RWPE1 (cell line): ENCODE measurements around the gene MEGF6.
A peak's percentile ranks its signal among the peaks of the same experiment; 100 is the strongest.

ENCODE experiments used
- CTCF ChIA-PET: fragments of 350-600 bp; sonication (Branson Sonifier 250); formaldehyde crosslinking; extraction: SDS; loops from one replicate; lab custom pipeline; 2021; lab: Yijun Ruan, JAX
- POLR2A ChIA-PET: fragments of 400-600 bp; formaldehyde crosslinking; extraction: SDS; loops from one replicate; lab custom pipeline; 2020; ENCODE audit warnings: antibody characterized with exemption; ENCODE audit not compliant: low non-redundant PET; lab: Yijun Ruan, JAX
- DNase-seq: peaks from one replicate; pipeline ENCODE4 v3.0.0; 2012; ENCODE audit warnings: low spot score
- H3K27ac ChIP-seq: fragments of 450-650 bp; 2 replicates; pipeline ENCODE4 v1.5.1; 2017
- CTCF ChIP-seq: fragments of 450-650 bp; conservative IDR thresholded peaks from 2 replicates; pipeline ENCODE4 v1.5.1; 2017; ENCODE audit warnings: low read depth, mild to moderate bottlenecking

The MEGF6 gene

DNA sequence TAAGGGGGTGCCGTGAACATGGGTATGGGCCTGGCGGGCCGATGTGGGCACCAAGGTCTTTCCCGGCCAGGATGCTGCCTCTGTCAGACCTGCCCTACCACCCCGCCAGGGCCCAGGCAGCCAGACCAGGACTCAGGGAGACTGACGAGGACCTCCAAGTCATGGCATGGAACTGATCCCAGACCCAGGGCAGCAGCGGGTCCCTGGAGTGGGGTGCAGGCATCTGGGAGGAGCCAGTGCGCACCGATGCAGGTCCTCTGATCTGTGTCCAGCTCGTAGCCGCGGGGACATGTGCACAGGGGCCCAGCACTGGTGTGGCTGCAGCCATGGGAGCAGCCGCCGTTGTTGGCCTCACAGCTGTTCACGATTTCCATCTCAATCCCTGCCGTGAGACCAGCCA is 100.0 kb downstream of the MEGF6 start:
- ChIA-PET POLR2A (no interaction called here), CTCF (no interaction called here)
- H3K27ac ChIP-seq: no peak overlapping the region
- TF ChIP-seq CTCF: no peak
- DNase-seq: no peak

DNA sequence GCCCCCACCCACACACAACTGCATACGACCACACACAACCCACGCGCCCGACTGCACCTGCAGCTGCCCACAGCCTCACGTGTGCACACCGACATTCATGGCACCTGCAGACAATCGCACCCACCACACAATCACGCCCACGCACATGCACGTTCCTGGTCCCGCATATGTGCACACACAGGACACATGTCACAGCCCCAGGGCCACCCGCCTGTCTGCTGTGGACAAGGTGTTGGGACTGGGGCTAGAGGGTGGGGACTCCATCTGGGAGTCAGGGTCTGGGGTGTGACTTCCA is 100.4 kb downstream of the MEGF6 start:
- no peak for TF ChIP-seq CTCF
- H3K27ac ChIP-seq: no peak overlapping the region
- ChIA-PET CTCF (no interaction called here), POLR2A (no interaction called here)
- no peak for DNase-seq

- POLR2A ChIA-PET: no interaction called here
- no peak for DNase-seq
- CTCF ChIA-PET: no interaction called here
- no peak for TF ChIP-seq CTCF
- no peak overlapping the region for H3K27ac ChIP-seq
These were observed 101.0 kb downstream of the MEGF6 start for GRCh38 chr1:3510136-3510955.

DNA sequence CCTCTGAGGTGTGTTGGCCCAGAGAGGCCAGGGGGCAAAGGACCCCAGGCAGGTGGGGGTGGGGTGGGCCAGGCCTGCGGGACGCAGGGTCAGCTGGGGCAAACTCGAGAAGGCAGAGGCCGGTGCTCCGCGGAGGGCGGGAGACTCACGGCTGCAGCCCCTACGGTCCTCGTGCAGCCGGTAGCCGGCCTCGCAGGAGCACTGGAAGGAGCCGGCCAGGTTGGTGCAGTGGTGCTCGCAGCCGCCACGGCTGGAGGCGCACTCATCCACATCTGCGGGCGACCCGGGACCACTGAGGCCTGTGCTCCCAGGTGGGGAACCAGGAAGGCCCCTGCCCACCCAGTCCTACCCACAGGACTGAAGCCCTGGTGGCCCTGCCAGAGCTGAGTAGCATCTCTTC is 101.6 kb downstream of the MEGF6 start:
- TF ChIP-seq CTCF: no peak
- no peak overlapping the region for H3K27ac ChIP-seq
- CTCF ChIA-PET: no interaction called here
- POLR2A ChIA-PET: no interaction called here
- DNase-seq: no peak

- DNase-seq: no peak
- H3K27ac ChIP-seq: peak overlapping the region; percentile 33; the same call in 1 of the 2 replicates
- no peak for TF ChIP-seq CTCF
- ChIA-PET POLR2A (no interaction called here), CTCF (interaction anchor here (1.3 kb wide), 1 partner anchor 110 kb away, joined by 5 read pairs; no protein-coding TSS in a partner anchor)
These were observed 102.4 kb downstream of the MEGF6 start for GRCh38 chr1:3508757-3509415.

- H3K27ac ChIP-seq: peak overlapping the region; percentile 33
- TF ChIP-seq CTCF: no peak
- ChIA-PET CTCF (interaction anchor here (0.5 to 1.3 kb wide), 5 partner anchors 11 to 261 kb away, joined by 3 to 5 read pairs (median 4); no protein-coding TSS in a partner anchor), POLR2A (no interaction called here)
- DNase-seq: no peak
These were observed 103.6 kb downstream of the MEGF6 start for GRCh38 chr1:3507636-3508275.
